B cell (primary cell): ENCODE data around the gene IBTK.

Experiments used
- EZH2 ChIP-seq: IDR thresholded peaks from 2 replicates; pipeline ENCODE4 v1.6.1; 2012; ENCODE audit warnings: borderline replicate concordance, low read depth, mild to moderate bottlenecking, moderate library complexity, low read length; ENCODE audit not compliant: insufficient read depth, poor library complexity, severe bottlenecking
- TF ChIP-seq, protein P1 (sequence below): fragments of 200-600 bp; IDR thresholded peaks from one replicate; pipeline ENCODE4 v1.8.0; 2022; ENCODE audit warnings: antibody characterized with exemption, mild to moderate bottlenecking

- TF ChIP-seq, protein P1, sequence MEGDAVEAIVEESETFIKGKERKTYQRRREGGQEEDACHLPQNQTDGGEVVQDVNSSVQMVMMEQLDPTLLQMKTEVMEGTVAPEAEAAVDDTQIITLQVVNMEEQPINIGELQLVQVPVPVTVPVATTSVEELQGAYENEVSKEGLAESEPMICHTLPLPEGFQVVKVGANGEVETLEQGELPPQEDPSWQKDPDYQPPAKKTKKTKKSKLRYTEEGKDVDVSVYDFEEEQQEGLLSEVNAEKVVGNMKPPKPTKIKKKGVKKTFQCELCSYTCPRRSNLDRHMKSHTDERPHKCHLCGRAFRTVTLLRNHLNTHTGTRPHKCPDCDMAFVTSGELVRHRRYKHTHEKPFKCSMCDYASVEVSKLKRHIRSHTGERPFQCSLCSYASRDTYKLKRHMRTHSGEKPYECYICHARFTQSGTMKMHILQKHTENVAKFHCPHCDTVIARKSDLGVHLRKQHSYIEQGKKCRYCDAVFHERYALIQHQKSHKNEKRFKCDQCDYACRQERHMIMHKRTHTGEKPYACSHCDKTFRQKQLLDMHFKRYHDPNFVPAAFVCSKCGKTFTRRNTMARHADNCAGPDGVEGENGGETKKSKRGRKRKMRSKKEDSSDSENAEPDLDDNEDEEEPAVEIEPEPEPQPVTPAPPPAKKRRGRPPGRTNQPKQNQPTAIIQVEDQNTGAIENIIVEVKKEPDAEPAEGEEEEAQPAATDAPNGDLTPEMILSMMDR: no peak
- TF ChIP-seq EZH2: no peak
Observed at GRCh38 chr6:82259389-82259788, 11.8 kb upstream of the IBTK start.
